IMR-90 (cell line): Measurements from ENCODE around the gene GATD1. TPM values are rescaled to one million over a fixed set of nuclear protein-coding genes. Genes with fewer than 3 reads are reported as not detected.
A peak's percentile ranks its signal among the peaks of the same experiment; 100 is the strongest.

Source experiments
- RAD21 ChIP-seq: IDR thresholded peaks from 2 replicates; pipeline ENCODE4 v1.6.1; 2012; ENCODE audit warnings: low read length, improper control_type of control experiment
- polyA plus RNA-seq, 3 experiments: library from polyadenylated mRNA; depleted of rRNA; stranded (reverse); fragments of >200 nt; gene quantifications; 2 replicates each; pipeline ENCODE4 v1.2.3, GENCODE V29; 2012; ENCODE audit warnings: low replicate concordance in 1 of 3
- total RNA-seq: library from RNA; depleted of rRNA; stranded (reverse); fragments of >200 nt; gene quantifications from 2 replicates; pipeline ENCODE4 v1.2.3, GENCODE V29; 2012
- TF ChIP-seq, protein P1 (sequence below): fragments of 150-350 bp; IDR thresholded peaks from 2 replicates; pipeline ENCODE4 v1.6.1; 2017; ENCODE audit warnings: mild to moderate bottlenecking, antibody characterized with exemption, low read length, low read depth

GATD1 gene
- total and polyA plus RNA-seq, 2 of the 4 experiments (the other 2 are of a cell fraction): 3.0 to 52.5 TPM

DNA sequence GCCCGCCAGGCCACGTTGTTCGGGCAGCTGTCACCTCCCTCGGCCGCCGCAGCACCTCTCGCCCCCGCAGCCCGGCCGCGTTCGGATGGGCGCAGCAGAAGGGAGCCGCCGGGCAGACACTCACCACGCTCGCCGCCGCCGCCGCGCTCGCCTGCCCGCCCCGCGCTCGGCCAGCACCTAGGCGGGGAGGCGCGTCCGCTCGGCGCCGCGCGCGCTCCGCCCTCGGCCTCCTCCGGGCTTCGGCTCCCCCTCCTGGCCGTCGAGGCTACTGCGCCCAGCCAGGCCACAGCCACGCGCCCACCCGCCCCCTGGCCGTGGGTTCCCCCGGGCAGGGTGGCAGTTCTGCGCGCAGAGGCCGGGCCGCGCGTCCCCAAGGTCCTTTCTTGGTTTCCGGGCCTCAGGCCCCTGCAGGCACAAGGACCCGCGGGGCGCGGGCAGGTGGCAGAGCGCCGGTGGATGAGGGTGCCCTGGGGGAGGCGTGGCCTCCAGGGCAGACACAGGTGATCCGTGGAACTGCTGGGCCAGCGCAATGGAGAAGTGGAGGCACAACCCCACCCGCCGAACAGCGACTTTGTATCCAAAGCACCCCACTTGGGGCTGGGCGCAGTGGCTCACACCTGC lies 20.9 kb upstream of the GATD1 start, which contains the start of gene SLC25A22 (continued):
- TF ChIP-seq, protein P1, sequence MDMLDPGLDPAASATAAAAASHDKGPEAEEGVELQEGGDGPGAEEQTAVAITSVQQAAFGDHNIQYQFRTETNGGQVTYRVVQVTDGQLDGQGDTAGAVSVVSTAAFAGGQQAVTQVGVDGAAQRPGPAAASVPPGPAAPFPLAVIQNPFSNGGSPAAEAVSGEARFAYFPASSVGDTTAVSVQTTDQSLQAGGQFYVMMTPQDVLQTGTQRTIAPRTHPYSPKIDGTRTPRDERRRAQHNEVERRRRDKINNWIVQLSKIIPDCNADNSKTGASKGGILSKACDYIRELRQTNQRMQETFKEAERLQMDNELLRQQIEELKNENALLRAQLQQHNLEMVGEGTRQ: 0 out of 2 replicates have a peak, but pooled peaks have one; percentile 4
- peak; percentile 57 for TF ChIP-seq RAD21
